Psoas muscle (tissue), 8 donors: ENCODE data around the gene CETN3. TPM values are rescaled to one million over a fixed set of nuclear protein-coding genes. Genes with fewer than 3 reads are reported as not detected.
A peak's percentile ranks its signal among the peaks of the same experiment; 100 is the strongest.

Experiments used
- ATAC-seq, 4 donors: fragments of 200-7000 bp; cut with Tn5 transposase; one replicate each; pipeline ENCODE4 v1.9.1; 2020; ENCODE audit warnings: moderate library complexity in 3 of 4, mild to moderate bottlenecking in 2 of 4
- DNase-seq, 2 donors: peaks; one replicate each; pipeline ENCODE4 v3.0.0-alpha.2; 2020
- H3K27ac ChIP-seq: fragments of 200-600 bp; one replicate; pipeline ENCODE4 v1.8.0; 2022
- H3K27me3 ChIP-seq, 3 donors: fragments of 200-600 bp in 1 of 3; one replicate each; pipeline versions ENCODE4 v1.6.1 to v1.8.0; 2013 to 2022; ENCODE audit warnings: low read length in 2 of 3, mild to moderate bottlenecking in 2 of 3, moderate library complexity in 1 of 3; ENCODE audit not compliant: insufficient read depth in 3 of 3
- H3K36me3 ChIP-seq, 2 donors: fragments of 200-600 bp in 1 of 2; one replicate each; pipeline versions ENCODE4 v1.6.1 to v1.8.0; 2013 to 2022; ENCODE audit warnings: low read depth in 1 of 2, mild to moderate bottlenecking in 1 of 2, moderate library complexity in 1 of 2; ENCODE audit not compliant: insufficient read depth in 1 of 2
- H3K4me1 ChIP-seq: fragments of 200-600 bp; one replicate; pipeline ENCODE4 v1.8.0; 2022
- H3K4me3 ChIP-seq: fragments of 200-600 bp; one replicate; pipeline ENCODE4 v1.8.0; 2022; ENCODE audit warnings: mild to moderate bottlenecking
- H3K9me3 ChIP-seq: fragments of 200-600 bp; one replicate; pipeline ENCODE4 v1.8.0; 2022
- CTCF ChIP-seq: fragments of 200-600 bp; IDR thresholded peaks from one replicate; pipeline ENCODE4 v1.8.0; 2022; ENCODE audit warnings: antibody characterized with exemption
- WGBS, 3 donors: extraction: QIAGEN DNeasy Blood & Tissue Kit; methylation state at CpG; one replicate each; pipeline versions ENCODE4 v1.1.6 to v1.1.7; 2013; 5-methylcytosine and 5-hydroxymethylcytosine counted together
- intact Hi-C, 2 donors: fragments of 100-400 bp; cut with DNase I; formaldehyde crosslinking; loops; one replicate each; pipeline versions ENCODE4 v1.11.0 to v1.14.2; 2022
- polyA plus RNA-seq, 3 donors: library from polyadenylated mRNA; stranded (reverse); fragments of 200-250 nt; gene quantifications; one replicate each; pipeline ENCODE4 v1.2.3, GENCODE V29; 2013
- total RNA-seq, 4 donors: library from RNA; stranded (reverse); fragmentation: NEBNext Ultra II Directional in 2 of 4; extraction: Animal tissue kit (Norgen Biotek cat#: 25700) in 2 of 4; gene quantifications; one replicate each; pipeline versions ENCODE4 v1.2.1 to v1.2.4, GENCODE V29; 2021 to 2023
- donor health status: healthy with polysubstance abuse.
- donor health status: DM: no; HTN: no; CAD: no; lungs with moderate emphysema.
- donor health status: Bipolar disorder and iron deficiency.
- donor health status: healthy.
- donor health status: DM: yes; HTN: yes; CAD: no.
- donor health status: DM: no; HTN: no; CAD: no.
- donor health status: DM: no; HTN: no; CAD: no.
- donor health status: DM: yes; HTN: yes; CAD: no.

The CETN3 gene
- total and polyA plus RNA-seq, 7 donors, result 6.2 to 11.2 (median 10.7) TPM

- Histone ChIP-seq H3K27me3 (peaks cover 0 to 1% (median 0%) of the 10 kb centered on the region in 3 donors), H3K27ac (no peak overlapping the region), H3K4me1 (no peaks in the 10 kb centered on the region), H3K9me3 (no peaks in the 10 kb centered on the region), H3K4me3 (no peak overlapping the region), H3K36me3 (no peaks in the 10 kb centered on the region)
- TF ChIP-seq CTCF, result no peak
- no peak for DNase-seq
- 74 to 76% (median 74%) methylated on average over 1 of the region's 1 CpG for WGBS, 3 donors
- ATAC-seq, result no peak
- intact Hi-C loops, result no loop called here
Measured at GRCh38 chr5:90418214-90418613, 8.7 kb upstream of the CETN3 start.

GRCh38 chr5:90410178-90410762 is 714 bp upstream of the CETN3 start:
- Histone ChIP-seq H3K9me3 (no peaks in the 10 kb centered on the region), H3K36me3 (peaks cover 0 to 12% of the 10 kb centered on the region in 2 donors), H3K4me3 (peak overlapping the region; percentile 90), H3K27ac (peak overlapping the region; percentile 98), H3K4me1 (peaks cover 15% of the 10 kb centered on the region), H3K27me3 (no peaks in the 10 kb centered on the region)
- intact Hi-C loops, result loop anchor here in 1 of 2 donors (5.0 kb wide), 1 partner anchor 62 kb away; the partner anchor contains the start of genes MBLAC2 and POLR3G
- ATAC-seq (peak in 1 of 4 donors; percentile 0), DNase-seq (no peak)
- TF ChIP-seq CTCF, result no peak
- WGBS, 3 donors, result 2% methylated on average over 10 of the region's 10 CpGs

GRCh38 chr5:90408571-90409317 is 812 bp downstream of the CETN3 start:
- DNase-seq (no peak), ATAC-seq (no peak)
- H3K27ac ChIP-seq, result peak overlapping the region; percentile 98
- 11 to 13% (median 12%) methylated on average over 14 of the region's 14 CpGs for WGBS, 3 donors
- TF ChIP-seq CTCF, result no peak
- H3K4me3 ChIP-seq, result peak overlapping the region; percentile 90
- H3K4me1 ChIP-seq, result peaks cover 15% of the 10 kb centered on the region
- H3K9me3 ChIP-seq, result no peaks in the 10 kb centered on the region
- intact Hi-C loops, result no loop called here
- peaks cover 0 to 20% of the 10 kb centered on the region in 2 donors for H3K36me3 ChIP-seq
- no peaks in the 10 kb centered on the region for H3K27me3 ChIP-seq

- ATAC-seq, result no peak
- intact Hi-C loops, result no loop called here
- peaks cover 15% of the 10 kb centered on the region for H3K4me1 ChIP-seq
Measured at GRCh38 chr5:90406466-90406865, 3.1 kb downstream of the CETN3 start.

More at GRCh38 chr5:90406466-90406865, 3.1 kb downstream of the CETN3 start:
- no peaks in the 10 kb centered on the region for H3K27me3 ChIP-seq
- no peaks in the 10 kb centered on the region for H3K9me3 ChIP-seq
- no peak overlapping the region for H3K27ac ChIP-seq
- peaks cover 0 to 32% of the 10 kb centered on the region in 2 donors for H3K36me3 ChIP-seq
- H3K4me3 ChIP-seq, result no peak overlapping the region
- no peak for DNase-seq
- no peak for TF ChIP-seq CTCF
